ENCODE measurements around the gene ELMO2. TPM values are rescaled to one million over a fixed set of nuclear protein-coding genes. Genes with fewer than 3 reads are reported as not detected.

The ELMO2 gene
- total and polyA plus RNA-seq, 2 experiments from 2014 or later = 38.4 to 51.1 TPM

DNA sequence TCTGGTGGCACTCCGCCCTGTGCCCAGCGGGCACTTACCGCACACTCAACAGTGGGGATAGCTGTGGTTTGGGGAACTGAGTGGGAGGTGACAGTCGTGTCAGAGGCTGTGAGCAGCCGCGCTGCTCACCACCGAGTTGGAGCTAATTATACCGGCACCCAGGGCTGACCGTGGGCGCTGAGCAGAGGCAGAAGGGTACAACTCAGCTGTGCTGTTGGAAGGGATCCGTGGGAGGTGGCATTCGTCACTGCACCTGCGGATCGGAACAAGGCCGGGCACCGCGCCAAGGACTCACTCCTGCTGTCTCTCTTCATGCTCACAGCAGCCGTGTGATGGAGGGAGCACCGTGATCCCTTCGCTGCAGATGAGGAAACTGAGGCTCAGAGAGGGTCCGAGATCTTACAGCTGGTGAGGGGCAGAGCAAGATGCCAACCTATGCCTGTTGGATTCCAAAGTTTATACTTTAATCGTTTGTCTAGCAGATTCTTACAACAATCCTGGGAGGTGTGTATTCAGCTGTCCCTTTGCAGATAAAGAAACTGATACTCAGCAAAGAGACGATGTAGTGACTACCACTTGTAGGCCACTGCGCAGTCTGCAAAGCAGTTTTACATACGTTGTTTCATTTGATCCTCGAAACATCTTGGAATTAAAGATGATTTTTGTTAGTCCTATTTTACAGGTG, 713 bp upstream of the ELMO2 start:
- 17 to 18% methylated on average over 26 of the region's 26 CpGs for WGBS, 2 experiments (ENCODE audit: low coverage in 1 of 2, low lambda C conversion rate in 2 of 2, missing lambda C conversion rate in 2 of 2)
- TF ChIP-seq EZH2phosphoT487 (IDR thresholded peaks at IDR 0.05; ENCODE audit: insufficient read depth, low read depth) (no peak), EZH2 (IDR thresholded peaks at IDR 0.05; ENCODE audit: insufficient read depth, poor library complexity, severe bottlenecking) (no peak)
- Histone ChIP-seq H3K27ac (peak overlapping the region; percentile 75), H3K4me1 (ENCODE audit: insufficient read depth) (peaks cover 28% of the 10 kb centered on the region), H3K9ac (peak overlapping the region; percentile 82), H3K79me2 (ENCODE audit: insufficient read depth) (peaks cover 37% of the 10 kb centered on the region), H3K9me3 (ENCODE audit: low read depth) (no peaks in the 10 kb centered on the region), H2AFZ (peak overlapping the region; percentile 94), H3K4me3 (peak overlapping the region; percentile 87), H3K36me3 (ENCODE audit: low read depth) (no peaks in the 10 kb centered on the region), H3K9me2 (ENCODE audit: insufficient read depth) (no peaks in the 10 kb centered on the region), H3K4me2 (ENCODE audit: unreplicated experiment) (peak overlapping the region; percentile 94), H3K27me3 (replicated peaks; ENCODE audit: insufficient read depth) (no peaks in the 10 kb centered on the region), H4K20me1 (ENCODE audit: insufficient read depth) (no peaks in the 10 kb centered on the region), H3F3A (ENCODE audit: insufficient read depth) (peaks cover 26% of the 10 kb centered on the region)
- in situ Hi-C loops (cut with MboI) = no loop called here
- peak; percentile 70 for DNase-seq

GRCh38 chr20:46402331-46402811, 4.0 kb downstream of the ELMO2 start:
- Histone ChIP-seq H3K79me2 (ENCODE audit: insufficient read depth) (peaks cover 74% of the 10 kb centered on the region), H2AFZ (no peak overlapping the region), H3F3A (ENCODE audit: insufficient read depth) (peaks cover 48% of the 10 kb centered on the region), H3K9me3 (ENCODE audit: low read depth) (no peaks in the 10 kb centered on the region), H3K9me2 (ENCODE audit: insufficient read depth) (no peaks in the 10 kb centered on the region), H3K27ac (peak overlapping the region; percentile 84), H3K4me2 (ENCODE audit: unreplicated experiment) (peak overlapping the region; percentile 30), H3K4me3 (0 out of 2 replicates have a peak overlapping the region, but pooled peaks have one; percentile 4), H4K20me1 (ENCODE audit: insufficient read depth) (no peaks in the 10 kb centered on the region), H3K4me1 (ENCODE audit: insufficient read depth) (peaks cover 52% of the 10 kb centered on the region), H3K27me3 (replicated peaks; ENCODE audit: insufficient read depth) (no peaks in the 10 kb centered on the region), H3K36me3 (ENCODE audit: low read depth) (no peaks in the 10 kb centered on the region), H3K9ac (peak overlapping the region; percentile 25)
- DNase-seq = peak; percentile 51
- WGBS, 2 experiments (ENCODE audit: low coverage in 1 of 2, low lambda C conversion rate in 2 of 2, missing lambda C conversion rate in 2 of 2) = 10 to 12% methylated on average over 2 of the region's 2 CpGs
- no peak for TF ChIP-seq EZH2 (IDR thresholded peaks at IDR 0.05; ENCODE audit: insufficient read depth, poor library complexity, severe bottlenecking)
- TF ChIP-seq EZH2phosphoT487 (IDR thresholded peaks at IDR 0.05; ENCODE audit: insufficient read depth, low read depth) = no peak
- in situ Hi-C loops (cut with MboI) = no loop called here

DNA sequence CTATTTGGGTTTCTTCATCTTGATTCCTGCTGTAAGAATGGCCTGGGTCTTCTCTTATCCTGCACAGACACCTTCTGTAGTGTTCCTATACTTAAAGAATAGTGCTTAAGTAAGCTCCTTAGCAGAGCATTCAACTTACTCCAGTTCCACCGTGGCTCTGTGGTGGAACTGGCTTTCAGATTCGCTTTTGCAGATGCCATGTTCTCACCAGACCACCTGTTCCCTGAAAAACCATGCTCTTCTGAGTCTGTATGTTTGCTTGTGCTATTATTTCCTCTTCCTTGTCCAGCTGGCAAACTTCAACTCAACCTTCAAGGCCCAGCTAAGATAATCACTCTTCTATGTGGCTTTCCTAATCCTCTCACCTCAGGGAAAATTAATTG, 4.9 kb downstream of the ELMO2 start:
- H2AFZ ChIP-seq = peak overlapping the region; percentile 55; the same call in 1 of the 2 replicates
- H3K27ac ChIP-seq = peak overlapping the region; percentile 84
- TF ChIP-seq EZH2 (IDR thresholded peaks at IDR 0.05; ENCODE audit: insufficient read depth, poor library complexity, severe bottlenecking) (no peak), EZH2phosphoT487 (IDR thresholded peaks at IDR 0.05; ENCODE audit: insufficient read depth, low read depth) (no peak)
- H3K9ac ChIP-seq = peak overlapping the region; percentile 69
- peak overlapping the region; percentile 62 for H3K4me3 ChIP-seq
- in situ Hi-C loops (cut with MboI) = no loop called here
- no peak for DNase-seq
- no peaks in the 10 kb centered on the region for H4K20me1 ChIP-seq (ENCODE audit: insufficient read depth)
- no peaks in the 10 kb centered on the region for H3K9me2 ChIP-seq (ENCODE audit: insufficient read depth)
- H3F3A ChIP-seq (ENCODE audit: insufficient read depth) = peaks cover 44% of the 10 kb centered on the region
- peak overlapping the region; percentile 89 for H3K4me2 ChIP-seq (ENCODE audit: unreplicated experiment)
- peaks cover 49% of the 10 kb centered on the region for H3K4me1 ChIP-seq (ENCODE audit: insufficient read depth)
- WGBS, 2 experiments (ENCODE audit: low coverage in 1 of 2, low lambda C conversion rate in 2 of 2, missing lambda C conversion rate in 2 of 2) = 87 to 100% methylated on average over 2 of the region's 2 CpGs
- H3K36me3 ChIP-seq (ENCODE audit: low read depth) = no peaks in the 10 kb centered on the region
- no peaks in the 10 kb centered on the region for H3K27me3 ChIP-seq (replicated peaks; ENCODE audit: insufficient read depth)
- no peaks in the 10 kb centered on the region for H3K9me3 ChIP-seq (ENCODE audit: low read depth)
- H3K79me2 ChIP-seq (ENCODE audit: insufficient read depth) = peaks cover 83% of the 10 kb centered on the region

GRCh38 chr20:46400828-46401477, 5.5 kb downstream of the ELMO2 start:
- Histone ChIP-seq H3K4me3 (peak overlapping the region; percentile 62), H3K27me3 (replicated peaks; ENCODE audit: insufficient read depth) (no peaks in the 10 kb centered on the region), H3K79me2 (ENCODE audit: insufficient read depth) (peaks cover 88% of the 10 kb centered on the region), H2AFZ (peak overlapping the region; percentile 55), H3K4me2 (ENCODE audit: unreplicated experiment) (peak overlapping the region; percentile 89), H3K4me1 (ENCODE audit: insufficient read depth) (peaks cover 49% of the 10 kb centered on the region), H3K36me3 (ENCODE audit: low read depth) (no peaks in the 10 kb centered on the region), H3K9me2 (ENCODE audit: insufficient read depth) (no peaks in the 10 kb centered on the region), H4K20me1 (ENCODE audit: insufficient read depth) (no peaks in the 10 kb centered on the region), H3K9me3 (ENCODE audit: low read depth) (no peaks in the 10 kb centered on the region), H3F3A (ENCODE audit: insufficient read depth) (peaks cover 44% of the 10 kb centered on the region), H3K9ac (peak overlapping the region; percentile 69), H3K27ac (peak overlapping the region; percentile 84)
- peak; percentile 74 for DNase-seq
- in situ Hi-C loops (cut with MboI) = no loop called here
- WGBS, 2 experiments (ENCODE audit: low coverage in 1 of 2, low lambda C conversion rate in 2 of 2, missing lambda C conversion rate in 2 of 2) = 2 to 5% methylated on average over 6 of the region's 6 CpGs
- no peak for TF ChIP-seq EZH2 (IDR thresholded peaks at IDR 0.05; ENCODE audit: insufficient read depth, poor library complexity, severe bottlenecking)
- no peak for TF ChIP-seq EZH2phosphoT487 (IDR thresholded peaks at IDR 0.05; ENCODE audit: insufficient read depth, low read depth)

Measured in GM23248 (cell line).